ENCODE results near the gene OPCML.

The OPCML gene

DNA sequence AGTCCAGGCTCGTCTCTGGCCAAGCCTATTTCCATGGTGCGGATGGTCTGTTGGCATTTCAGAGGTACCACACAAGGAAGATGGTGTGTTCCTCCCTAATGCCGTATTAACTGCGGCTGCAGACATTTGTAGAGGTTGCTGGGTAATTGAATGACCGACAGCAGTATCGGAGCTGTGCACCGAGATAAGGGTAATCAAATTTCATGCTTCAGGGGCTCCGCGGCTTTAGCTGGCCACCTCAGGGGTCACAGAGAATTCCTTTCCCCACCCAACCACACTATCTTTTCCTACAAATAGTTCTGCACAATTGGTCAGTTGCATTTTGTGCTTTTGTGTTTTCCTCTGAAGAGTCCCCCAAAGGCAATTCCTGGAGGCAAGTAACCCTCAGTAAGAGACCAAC, 297.4 kb downstream of the OPCML start:
- H2AFZ ChIP-seq (ENCODE audit: low read depth, low read length) = no peak overlapping the region
- H3K4me1 ChIP-seq (ENCODE audit: insufficient read depth, low read length) = no peaks in the 10 kb centered on the region
- H3K27me3 ChIP-seq (ENCODE audit: insufficient read depth, low read length) = no peaks in the 10 kb centered on the region
- H3K4me3 ChIP-seq (ENCODE audit: low read length) = no peak overlapping the region
- H3K36me3 ChIP-seq (ENCODE audit: insufficient read depth, low read length) = no peaks in the 10 kb centered on the region
- no peaks in the 10 kb centered on the region for H3K9me3 ChIP-seq (ENCODE audit: low read length)

DNA sequence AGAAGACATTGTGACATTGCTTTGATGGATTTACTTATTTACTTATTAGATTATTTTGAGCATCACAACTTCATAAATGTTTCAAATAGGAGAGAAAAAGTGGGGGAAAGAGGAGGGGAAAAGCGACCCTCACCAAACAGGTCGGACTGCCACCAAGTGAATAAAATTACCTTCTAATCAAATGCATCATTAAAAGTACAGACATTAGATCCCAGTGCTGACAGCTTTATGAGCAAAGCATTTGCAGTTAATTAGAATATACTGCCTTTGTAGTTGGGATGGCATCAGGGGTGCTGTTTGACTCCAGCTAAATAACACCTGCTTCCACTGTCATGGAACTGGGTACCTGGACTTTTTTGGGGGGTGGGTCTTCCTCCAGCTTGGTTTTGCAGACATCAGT, 299.6 kb downstream of the OPCML start:
- Histone ChIP-seq H3K9me3 (ENCODE audit: low read length) (no peaks in the 10 kb centered on the region), H3K4me3 (ENCODE audit: low read length) (no peak overlapping the region), H3K27me3 (ENCODE audit: insufficient read depth, low read length) (peaks cover 15% of the 10 kb centered on the region), H2AFZ (ENCODE audit: low read depth, low read length) (no peak overlapping the region), H3K4me1 (ENCODE audit: insufficient read depth, low read length) (peaks cover 8% of the 10 kb centered on the region), H3K36me3 (ENCODE audit: insufficient read depth, low read length) (no peaks in the 10 kb centered on the region)

DNA sequence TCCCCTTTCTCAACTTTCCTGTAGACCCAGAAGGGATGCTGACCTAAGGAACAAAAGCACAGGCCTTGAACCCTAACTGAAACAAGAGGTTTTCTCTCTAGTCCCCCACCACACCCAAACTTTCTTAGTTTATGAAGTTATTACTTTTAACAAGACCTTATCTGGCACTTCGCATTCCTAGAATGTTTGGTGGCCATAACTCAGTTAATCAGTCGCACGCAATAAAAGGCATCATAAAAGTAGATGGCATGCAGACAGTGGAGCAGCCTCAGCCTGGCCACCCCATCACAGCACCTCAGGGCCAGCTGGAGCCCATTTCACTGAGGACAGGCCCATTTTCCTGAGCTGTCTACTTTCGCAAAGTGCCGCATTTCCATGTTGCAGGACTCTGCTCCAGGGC, 301.9 kb downstream of the OPCML start:
- peaks cover 8% of the 10 kb centered on the region for H3K4me1 ChIP-seq (ENCODE audit: insufficient read depth, low read length)
- H3K36me3 ChIP-seq (ENCODE audit: insufficient read depth, low read length) = no peaks in the 10 kb centered on the region
- no peak overlapping the region for H3K4me3 ChIP-seq (ENCODE audit: low read length)
- no peak overlapping the region for H2AFZ ChIP-seq (ENCODE audit: low read depth, low read length)
- peaks cover 23% of the 10 kb centered on the region for H3K27me3 ChIP-seq (ENCODE audit: insufficient read depth, low read length)
- no peaks in the 10 kb centered on the region for H3K9me3 ChIP-seq (ENCODE audit: low read length)

DNA sequence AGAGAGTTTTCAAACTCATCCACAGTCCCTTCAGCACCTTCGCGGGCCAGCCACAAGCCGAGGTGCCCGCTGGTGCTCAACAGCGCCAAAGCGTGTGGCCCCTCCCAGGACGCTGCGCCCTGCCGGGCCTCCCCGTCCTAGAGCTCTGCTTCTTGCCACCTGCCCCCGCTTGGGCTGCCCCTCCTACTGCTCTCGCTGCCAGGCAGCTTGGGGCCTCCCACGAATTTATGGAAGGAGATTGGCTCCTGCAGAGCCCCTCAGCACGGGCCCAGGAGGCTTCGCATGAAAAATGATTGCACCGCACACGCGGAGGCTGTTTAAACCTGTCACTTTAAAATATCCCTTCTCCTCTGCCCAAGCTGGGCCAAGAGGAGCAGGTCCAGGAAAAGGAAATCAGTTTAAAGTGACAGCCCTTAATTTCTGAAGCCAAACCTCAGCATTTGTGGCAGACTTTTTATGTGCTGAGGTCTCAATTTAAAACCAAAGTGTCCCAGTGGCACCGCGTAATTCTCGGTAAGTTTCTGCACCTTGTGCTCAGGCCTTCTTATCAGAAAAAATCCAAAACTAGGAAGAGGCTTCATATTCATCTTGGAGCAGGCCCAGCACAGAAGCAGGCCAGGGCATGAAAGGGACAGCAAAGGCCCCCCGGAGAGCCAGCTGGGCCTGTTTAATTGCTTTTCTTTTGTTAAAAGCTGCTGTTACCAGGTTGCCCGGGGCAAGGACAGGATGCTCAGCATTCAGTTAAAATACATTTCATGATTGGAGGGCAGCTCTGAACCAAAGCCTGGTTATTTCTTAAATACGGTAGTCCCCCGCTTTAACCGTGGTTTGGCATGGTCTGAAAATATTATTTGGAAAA, 303.6 kb downstream of the OPCML start:
- H3K36me3 ChIP-seq (ENCODE audit: insufficient read depth, low read length) = no peaks in the 10 kb centered on the region
- peaks cover 8% of the 10 kb centered on the region for H3K4me1 ChIP-seq (ENCODE audit: insufficient read depth, low read length)
- no peak overlapping the region for H2AFZ ChIP-seq (ENCODE audit: low read depth, low read length)
- no peaks in the 10 kb centered on the region for H3K9me3 ChIP-seq (ENCODE audit: low read length)
- peaks cover 23% of the 10 kb centered on the region for H3K27me3 ChIP-seq (ENCODE audit: insufficient read depth, low read length)
- H3K4me3 ChIP-seq (ENCODE audit: low read length) = no peak overlapping the region

DNA sequence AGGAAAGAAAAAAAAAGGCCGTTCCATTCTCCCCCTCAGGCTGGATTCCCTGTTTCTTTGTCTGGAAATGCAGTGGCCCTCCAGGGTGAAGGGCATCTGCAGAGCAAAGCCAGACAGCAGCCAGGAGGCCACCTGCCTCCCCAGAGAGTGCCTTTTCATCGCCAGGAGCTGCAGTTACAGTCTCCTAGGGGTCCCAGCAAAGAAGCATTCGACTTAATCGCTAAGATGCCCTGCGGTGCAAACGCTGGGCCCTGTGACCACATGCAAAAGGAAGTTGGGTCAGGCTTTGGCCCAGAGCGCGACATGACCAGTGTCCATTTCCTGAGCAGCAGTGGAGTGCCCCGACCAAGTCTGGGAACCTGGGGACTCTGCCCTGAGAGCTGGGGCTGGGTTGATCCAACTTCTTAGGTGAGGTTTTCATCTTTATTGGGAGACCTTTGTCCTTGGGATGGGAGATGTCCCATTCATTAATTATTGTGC, 304.6 kb downstream of the OPCML start:
- H2AFZ ChIP-seq (ENCODE audit: low read depth, low read length) = no peak overlapping the region
- peaks cover 8% of the 10 kb centered on the region for H3K4me1 ChIP-seq (ENCODE audit: insufficient read depth, low read length)
- no peaks in the 10 kb centered on the region for H3K9me3 ChIP-seq (ENCODE audit: low read length)
- H3K27me3 ChIP-seq (ENCODE audit: insufficient read depth, low read length) = peaks cover 23% of the 10 kb centered on the region
- no peaks in the 10 kb centered on the region for H3K36me3 ChIP-seq (ENCODE audit: insufficient read depth, low read length)
- no peak overlapping the region for H3K4me3 ChIP-seq (ENCODE audit: low read length)

DNA sequence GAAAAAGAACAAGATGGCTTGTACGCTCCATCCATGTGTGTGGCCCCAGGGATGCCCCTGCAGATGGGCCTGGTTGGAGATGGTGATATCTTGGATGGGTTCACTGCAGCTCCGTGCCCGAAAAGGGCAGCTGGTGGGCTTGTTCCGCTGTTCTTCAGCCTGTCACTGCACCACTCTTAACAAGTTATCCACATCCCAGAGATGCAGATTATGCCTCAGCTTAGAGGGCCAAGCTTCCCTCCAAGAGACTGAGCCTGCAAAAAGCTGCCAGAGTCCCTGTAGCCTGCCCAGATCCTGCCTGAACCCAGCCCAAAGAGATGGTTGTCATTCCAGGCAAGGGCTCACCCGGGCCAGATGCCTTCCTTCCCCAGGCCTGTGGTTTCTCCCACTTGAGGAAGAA, 308.0 kb downstream of the OPCML start:
- Histone ChIP-seq H3K36me3 (ENCODE audit: insufficient read depth, low read length) (no peaks in the 10 kb centered on the region), H3K9me3 (ENCODE audit: low read length) (no peaks in the 10 kb centered on the region), H2AFZ (ENCODE audit: low read depth, low read length) (no peak overlapping the region), H3K27me3 (ENCODE audit: insufficient read depth, low read length) (peaks cover 19% of the 10 kb centered on the region), H3K4me1 (ENCODE audit: insufficient read depth, low read length) (peaks cover 8% of the 10 kb centered on the region), H3K4me3 (ENCODE audit: low read length) (no peak overlapping the region)

DNA sequence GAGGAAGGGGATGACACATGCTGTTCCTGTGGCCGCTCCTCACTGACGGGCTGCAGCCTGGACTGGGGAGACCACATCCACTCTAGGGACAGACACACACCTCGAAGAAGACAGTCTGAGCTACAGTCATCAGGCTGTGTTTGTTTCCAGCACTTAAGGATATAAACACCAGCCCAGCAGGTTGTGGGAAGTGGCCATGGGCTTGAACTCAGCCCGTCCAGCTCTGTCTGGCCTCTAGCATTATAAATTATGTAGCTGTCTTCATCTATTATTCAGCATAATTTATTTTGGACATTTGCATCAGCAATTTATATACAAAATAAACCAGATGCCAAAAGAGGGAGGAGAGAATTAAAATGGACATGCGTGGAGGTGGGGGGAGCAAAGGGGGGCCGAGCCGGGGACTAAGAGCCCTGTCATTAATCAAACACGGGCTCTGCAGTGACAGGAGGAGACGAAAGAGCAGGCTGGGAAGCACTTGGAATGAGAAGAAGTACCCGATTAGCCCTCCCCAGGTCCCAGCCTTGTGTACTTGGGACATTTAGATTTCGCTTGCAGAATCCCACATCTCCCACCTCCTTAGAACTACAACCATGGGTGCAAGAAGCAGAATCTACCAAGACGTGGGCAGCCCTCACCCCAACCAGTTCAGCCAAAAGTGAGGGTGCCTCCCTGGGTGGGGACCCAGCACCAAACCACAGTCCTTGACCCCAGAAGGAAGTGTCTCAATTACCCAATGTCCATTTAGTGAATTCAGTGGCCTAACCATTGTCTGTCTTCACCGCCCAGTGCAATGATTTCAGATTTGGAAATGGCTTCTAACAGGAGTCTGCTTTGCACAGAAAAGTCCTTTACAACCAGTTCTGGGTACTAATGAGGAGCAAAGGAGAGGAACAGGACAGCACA, 309.6 kb downstream of the OPCML start:
- H3K27me3 ChIP-seq (ENCODE audit: insufficient read depth, low read length) = peaks cover 8% of the 10 kb centered on the region
- H3K36me3 ChIP-seq (ENCODE audit: insufficient read depth, low read length) = no peaks in the 10 kb centered on the region
- H3K4me3 ChIP-seq (ENCODE audit: low read length) = no peak overlapping the region
- no peak overlapping the region for H2AFZ ChIP-seq (ENCODE audit: low read depth, low read length)
- H3K9me3 ChIP-seq (ENCODE audit: low read length) = no peaks in the 10 kb centered on the region
- H3K4me1 ChIP-seq (ENCODE audit: insufficient read depth, low read length) = no peaks in the 10 kb centered on the region

- Histone ChIP-seq H3K27me3 (ENCODE audit: insufficient read depth, low read length) (no peaks in the 10 kb centered on the region), H3K36me3 (ENCODE audit: insufficient read depth, low read length) (no peaks in the 10 kb centered on the region), H3K9me3 (ENCODE audit: low read length) (no peaks in the 10 kb centered on the region), H3K4me1 (ENCODE audit: insufficient read depth, low read length) (no peaks in the 10 kb centered on the region), H2AFZ (ENCODE audit: low read depth, low read length) (no peak overlapping the region), H3K4me3 (ENCODE audit: low read length) (no peak overlapping the region)
These were observed 312.8 kb downstream of the OPCML start for GRCh38 chr11:133219543-133219942.

- H3K36me3 ChIP-seq (ENCODE audit: insufficient read depth, low read length) = no peaks in the 10 kb centered on the region
- H2AFZ ChIP-seq (ENCODE audit: low read depth, low read length) = no peak overlapping the region
- no peaks in the 10 kb centered on the region for H3K9me3 ChIP-seq (ENCODE audit: low read length)
- H3K4me1 ChIP-seq (ENCODE audit: insufficient read depth, low read length) = no peaks in the 10 kb centered on the region
- no peak overlapping the region for H3K4me3 ChIP-seq (ENCODE audit: low read length)
- no peaks in the 10 kb centered on the region for H3K27me3 ChIP-seq (ENCODE audit: insufficient read depth, low read length)
These were observed 315.5 kb downstream of the OPCML start for GRCh38 chr11:133216813-133217212.

DNA sequence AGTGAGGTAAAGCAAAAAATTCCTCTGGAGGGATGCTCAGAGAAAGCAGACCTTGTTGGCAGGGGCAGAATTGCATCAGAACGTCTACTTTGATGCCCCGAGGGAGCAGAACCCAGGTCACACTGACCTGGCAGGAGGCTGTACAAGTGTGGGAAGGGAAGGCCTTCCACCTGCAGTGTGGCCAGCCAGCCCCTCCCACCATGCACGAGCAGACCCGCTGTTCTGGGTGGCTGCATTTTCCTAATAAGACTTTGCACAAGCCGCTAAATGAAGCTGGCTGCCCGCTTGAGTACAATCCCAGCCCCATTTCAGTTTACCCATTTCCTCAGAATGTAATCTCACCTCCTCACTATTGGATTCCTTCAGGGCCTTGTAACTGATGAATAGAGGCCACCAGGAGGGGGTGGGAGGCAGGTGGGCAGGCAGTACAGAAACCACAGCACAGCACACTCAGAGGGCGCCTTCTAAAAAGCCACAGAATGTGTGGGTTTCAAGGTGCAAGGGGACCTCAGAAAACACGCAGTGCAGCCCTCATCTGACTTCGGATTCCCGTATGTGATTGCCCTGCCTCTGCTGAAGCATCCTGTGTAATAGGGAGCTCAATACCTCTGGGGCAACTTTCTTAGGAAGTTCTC, 316.6 kb downstream of the OPCML start:
- no peaks in the 10 kb centered on the region for H3K4me1 ChIP-seq (ENCODE audit: insufficient read depth, low read length)
- H2AFZ ChIP-seq (ENCODE audit: low read depth, low read length) = no peak overlapping the region
- no peaks in the 10 kb centered on the region for H3K9me3 ChIP-seq (ENCODE audit: low read length)
- H3K27me3 ChIP-seq (ENCODE audit: insufficient read depth, low read length) = no peaks in the 10 kb centered on the region
- no peaks in the 10 kb centered on the region for H3K36me3 ChIP-seq (ENCODE audit: insufficient read depth, low read length)
- H3K4me3 ChIP-seq (ENCODE audit: low read length) = no peak overlapping the region

DNA sequence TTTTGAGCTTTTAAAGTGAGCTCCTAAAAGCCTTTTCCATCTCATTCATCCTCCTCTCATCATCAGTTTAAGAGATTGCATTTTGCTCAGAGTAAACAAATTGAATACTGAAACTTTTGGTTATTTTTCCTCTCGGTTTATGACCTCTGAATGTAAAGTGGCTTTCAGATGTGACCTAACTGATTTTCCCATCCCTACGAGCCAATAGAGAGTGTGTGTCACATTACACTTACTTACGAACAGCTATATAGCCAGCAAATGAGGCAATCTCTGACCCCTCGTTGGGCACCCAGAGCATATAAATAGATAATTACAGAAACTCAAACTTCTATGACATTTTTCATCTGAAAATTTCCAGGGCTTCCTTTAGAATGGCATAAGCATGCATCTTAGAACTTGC, 317.7 kb downstream of the OPCML start:
- H3K9me3 ChIP-seq (ENCODE audit: low read length) = no peaks in the 10 kb centered on the region
- H3K27me3 ChIP-seq (ENCODE audit: insufficient read depth, low read length) = no peaks in the 10 kb centered on the region
- no peak overlapping the region for H2AFZ ChIP-seq (ENCODE audit: low read depth, low read length)
- H3K36me3 ChIP-seq (ENCODE audit: insufficient read depth, low read length) = no peaks in the 10 kb centered on the region
- H3K4me1 ChIP-seq (ENCODE audit: insufficient read depth, low read length) = no peaks in the 10 kb centered on the region
- H3K4me3 ChIP-seq (ENCODE audit: low read length) = no peak overlapping the region

- no peaks in the 10 kb centered on the region for H3K9me3 ChIP-seq (ENCODE audit: low read length)
- no peaks in the 10 kb centered on the region for H3K36me3 ChIP-seq (ENCODE audit: insufficient read depth, low read length)
- H3K27me3 ChIP-seq (ENCODE audit: insufficient read depth, low read length) = no peaks in the 10 kb centered on the region
- no peaks in the 10 kb centered on the region for H3K4me1 ChIP-seq (ENCODE audit: insufficient read depth, low read length)
- H3K4me3 ChIP-seq (ENCODE audit: low read length) = no peak overlapping the region
- H2AFZ ChIP-seq (ENCODE audit: low read depth, low read length) = no peak overlapping the region
These were observed 320.1 kb downstream of the OPCML start for GRCh38 chr11:133212201-133212600.

GRCh38 chr11:133207995-133208394, 324.3 kb downstream of the OPCML start:
- no peak overlapping the region for H2AFZ ChIP-seq (ENCODE audit: low read depth, low read length)
- H3K27me3 ChIP-seq (ENCODE audit: insufficient read depth, low read length) = no peaks in the 10 kb centered on the region
- no peaks in the 10 kb centered on the region for H3K9me3 ChIP-seq (ENCODE audit: low read length)
- no peak overlapping the region for H3K4me3 ChIP-seq (ENCODE audit: low read length)
- no peaks in the 10 kb centered on the region for H3K36me3 ChIP-seq (ENCODE audit: insufficient read depth, low read length)
- H3K4me1 ChIP-seq (ENCODE audit: insufficient read depth, low read length) = no peaks in the 10 kb centered on the region

All from neuron (in vitro differentiated cells).